GM12874 (cell line): ENCODE data around the gene OPN4.

Experiments used
- TF ChIP-seq, protein P1 (sequence below): IDR thresholded peaks from 2 replicates; pipeline ENCODE4 v1.5.1; 2011; ENCODE audit warnings: low read depth, mild to moderate bottlenecking, control low read depth, low read length, moderate library complexity; ENCODE audit not compliant: insufficient read depth

OPN4 gene

DNA sequence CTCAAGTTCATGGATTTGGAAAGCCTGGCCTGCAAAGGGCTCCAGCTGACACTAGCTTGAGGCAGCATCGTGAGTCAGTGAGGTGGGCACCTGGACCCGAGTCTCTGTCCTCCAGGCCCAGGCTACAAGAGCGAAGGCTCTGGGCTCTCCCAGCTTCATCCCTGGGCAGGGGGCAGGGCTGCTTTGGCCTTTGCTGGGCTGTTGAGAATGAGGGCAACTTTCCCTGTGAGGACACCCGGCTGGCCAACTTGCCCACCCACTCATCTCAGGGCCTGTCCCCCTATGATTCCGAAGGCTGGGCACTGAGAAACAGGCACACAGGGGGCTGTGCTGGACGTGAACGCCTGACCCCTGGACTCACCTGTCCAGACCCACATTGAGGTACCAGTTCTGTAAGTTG is 38.3 kb downstream of the OPN4 start:
- TF ChIP-seq, protein P1, sequence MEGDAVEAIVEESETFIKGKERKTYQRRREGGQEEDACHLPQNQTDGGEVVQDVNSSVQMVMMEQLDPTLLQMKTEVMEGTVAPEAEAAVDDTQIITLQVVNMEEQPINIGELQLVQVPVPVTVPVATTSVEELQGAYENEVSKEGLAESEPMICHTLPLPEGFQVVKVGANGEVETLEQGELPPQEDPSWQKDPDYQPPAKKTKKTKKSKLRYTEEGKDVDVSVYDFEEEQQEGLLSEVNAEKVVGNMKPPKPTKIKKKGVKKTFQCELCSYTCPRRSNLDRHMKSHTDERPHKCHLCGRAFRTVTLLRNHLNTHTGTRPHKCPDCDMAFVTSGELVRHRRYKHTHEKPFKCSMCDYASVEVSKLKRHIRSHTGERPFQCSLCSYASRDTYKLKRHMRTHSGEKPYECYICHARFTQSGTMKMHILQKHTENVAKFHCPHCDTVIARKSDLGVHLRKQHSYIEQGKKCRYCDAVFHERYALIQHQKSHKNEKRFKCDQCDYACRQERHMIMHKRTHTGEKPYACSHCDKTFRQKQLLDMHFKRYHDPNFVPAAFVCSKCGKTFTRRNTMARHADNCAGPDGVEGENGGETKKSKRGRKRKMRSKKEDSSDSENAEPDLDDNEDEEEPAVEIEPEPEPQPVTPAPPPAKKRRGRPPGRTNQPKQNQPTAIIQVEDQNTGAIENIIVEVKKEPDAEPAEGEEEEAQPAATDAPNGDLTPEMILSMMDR = no peak

DNA sequence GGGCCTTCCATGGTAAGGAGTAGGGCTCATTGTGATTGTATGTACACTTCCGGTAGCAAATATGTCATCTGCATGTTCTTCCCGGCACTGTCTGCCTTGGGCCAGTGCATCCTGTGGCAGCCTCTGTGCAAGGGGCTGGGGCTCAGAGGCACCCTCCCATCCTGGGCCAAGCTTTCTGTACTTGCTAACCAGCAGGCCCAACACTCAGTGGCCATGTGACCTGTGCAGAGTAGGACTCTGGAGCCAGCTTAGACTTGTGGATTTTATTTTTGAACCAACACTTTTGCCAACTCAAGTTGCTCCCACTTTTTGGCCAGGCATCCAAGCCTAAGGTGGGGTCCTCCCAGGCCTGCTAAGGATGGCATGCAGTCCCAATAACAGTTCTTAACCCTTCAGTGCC is 38.9 kb downstream of the OPN4 start:
- TF ChIP-seq, protein P1 = no peak

DNA sequence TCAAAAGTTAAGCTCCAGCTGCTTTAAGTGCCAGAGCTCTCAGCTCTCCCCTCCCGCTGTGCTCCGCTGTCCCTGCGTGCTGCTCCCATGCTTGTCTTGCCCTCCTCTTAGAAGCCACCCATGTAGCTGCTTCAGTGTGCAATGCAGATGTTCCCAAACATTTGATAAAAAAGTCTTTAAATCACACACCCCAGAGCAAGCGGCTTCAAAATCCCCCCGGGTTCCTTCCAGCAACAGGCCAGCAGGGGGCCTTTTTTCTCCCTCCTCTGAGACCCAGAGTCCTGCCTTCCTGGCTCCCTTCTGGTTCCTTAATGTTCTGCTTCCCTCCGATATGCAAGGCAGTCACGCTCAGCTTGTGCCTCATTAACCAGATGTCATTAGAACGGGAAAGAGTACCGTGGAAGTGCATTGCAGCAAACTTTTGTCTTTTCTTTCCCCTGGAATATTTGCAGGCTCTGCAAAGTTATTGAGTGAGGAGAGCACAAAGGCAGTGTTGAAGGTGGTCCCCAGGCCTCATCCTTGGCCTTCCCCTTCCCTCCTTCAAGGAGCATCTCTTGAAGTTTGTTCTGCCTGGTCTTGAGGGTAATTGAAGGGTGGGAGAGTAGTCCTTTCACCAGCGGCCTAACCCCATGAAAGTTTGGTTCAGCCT is 39.5 kb downstream of the OPN4 start:
- TF ChIP-seq, protein P1 = peak; percentile 72

DNA sequence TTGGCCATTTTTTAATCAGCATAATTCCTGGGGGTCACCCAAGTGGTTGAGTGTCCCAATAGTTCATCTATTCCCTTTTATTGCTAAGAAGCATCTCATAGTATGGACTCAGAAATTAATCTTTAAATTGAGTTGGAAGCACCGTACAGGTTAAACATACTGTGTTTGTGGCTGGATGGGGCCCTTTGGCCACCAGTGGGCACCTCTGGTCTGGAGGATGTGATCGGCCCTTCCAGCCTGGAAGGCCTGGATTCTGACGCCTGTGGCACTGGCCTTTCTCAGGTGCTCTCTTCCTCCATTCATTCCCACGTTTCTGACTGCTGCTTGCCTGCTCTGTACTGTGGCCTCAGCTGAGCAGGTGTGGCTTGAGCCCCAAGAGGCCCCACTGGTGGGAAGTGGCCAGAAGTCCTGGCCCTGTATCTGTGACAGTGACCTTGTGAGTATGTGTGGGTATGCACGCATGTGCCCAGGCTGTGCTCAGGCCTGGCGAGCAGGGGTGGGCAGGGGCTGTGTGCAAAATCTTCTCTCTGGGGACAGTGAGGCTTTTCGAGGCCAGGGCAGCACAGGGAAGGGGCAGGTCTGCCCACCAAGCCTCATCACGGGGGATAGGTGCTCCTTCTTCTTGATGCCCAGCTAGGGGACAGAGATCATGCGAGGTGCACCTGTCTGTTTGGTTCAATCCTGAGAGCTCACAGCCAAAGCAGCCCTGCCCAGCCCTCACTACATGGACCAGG is 44.0 kb downstream of the OPN4 start:
- TF ChIP-seq, protein P1 = no peak

DNA sequence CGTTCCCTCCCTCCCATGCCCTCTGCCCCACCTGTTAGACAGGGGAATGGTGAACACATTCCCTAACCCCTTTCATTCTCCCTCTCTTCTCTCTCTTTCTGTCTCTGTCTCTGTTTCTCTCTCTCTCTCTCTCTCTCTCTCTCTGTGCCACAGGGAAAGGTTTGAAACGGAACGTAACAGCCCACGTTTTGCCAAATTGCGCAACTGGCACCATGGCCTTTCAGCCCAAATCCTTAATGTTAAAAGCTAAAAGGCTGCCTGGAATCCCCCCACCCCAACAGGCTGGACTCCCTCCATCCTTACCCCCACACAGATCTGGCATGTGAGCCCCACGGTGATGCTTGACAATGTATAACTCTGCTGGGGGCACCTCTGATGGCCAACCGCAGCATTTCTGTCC is 44.8 kb downstream of the OPN4 start:
- TF ChIP-seq, protein P1 = no peak

DNA sequence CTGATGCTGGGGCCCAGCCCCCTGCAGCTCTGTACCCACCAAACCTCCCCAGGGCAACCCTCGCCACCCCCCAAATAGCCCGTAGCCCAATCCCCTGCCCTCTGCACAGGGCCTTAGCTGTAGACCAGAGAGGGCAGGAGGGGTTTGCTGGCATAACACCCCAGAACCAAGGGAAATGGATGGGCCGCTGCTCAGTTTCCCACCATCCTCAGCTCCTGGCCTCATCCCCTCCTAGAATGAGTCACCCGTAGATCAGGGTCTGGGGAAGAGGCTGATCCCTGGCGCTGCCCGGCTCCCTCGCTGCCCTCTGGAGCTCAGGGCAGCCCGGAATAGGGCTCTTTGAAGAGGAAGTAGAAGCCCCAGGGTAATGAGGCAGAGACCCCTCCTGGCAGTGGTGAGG is 45.2 kb downstream of the OPN4 start:
- TF ChIP-seq, protein P1 = no peak

DNA sequence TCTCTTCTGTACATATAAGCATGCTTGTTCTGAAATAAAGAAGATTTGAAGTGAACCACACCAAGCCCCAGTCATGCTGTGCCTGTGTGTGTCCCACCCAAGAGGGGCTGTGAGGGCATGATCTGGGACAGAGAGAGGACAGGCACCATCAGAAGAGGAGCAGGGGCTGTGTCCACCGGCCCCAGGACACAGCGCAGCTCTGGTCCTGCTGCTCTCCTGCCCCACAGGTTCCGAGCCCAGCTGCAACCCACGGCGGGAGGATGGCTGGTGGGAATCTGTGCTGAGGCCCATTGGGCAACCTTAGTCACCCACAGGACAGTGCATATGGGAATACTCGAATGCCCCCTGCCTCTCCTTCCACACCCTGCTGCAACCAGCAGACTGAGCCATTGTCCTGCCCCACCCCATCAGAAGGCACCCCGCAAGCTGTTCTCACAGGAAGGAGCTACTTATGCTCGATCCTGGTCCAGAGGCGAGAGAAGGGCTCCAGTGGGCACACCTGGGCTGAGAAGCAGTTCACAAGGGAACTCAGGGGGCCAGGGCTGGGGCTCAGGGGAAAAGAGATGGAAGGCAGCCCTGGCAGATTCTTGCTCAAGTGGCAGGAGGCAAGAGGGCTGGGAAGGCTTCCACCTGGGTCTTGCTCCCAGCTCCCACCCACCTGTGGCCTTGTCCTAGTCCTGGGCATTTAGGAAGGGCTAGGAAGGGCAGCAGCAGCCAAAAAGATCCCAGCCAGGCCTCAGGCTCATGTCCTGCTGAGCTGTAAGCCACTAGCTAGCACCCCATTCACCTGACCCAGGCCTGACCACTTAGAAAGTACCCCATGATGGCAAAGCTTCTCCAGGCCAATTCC is 45.9 kb downstream of the OPN4 start:
- TF ChIP-seq, protein P1 = no peak
